GM12892 (cell line): ENCODE results near the gene ARHGAP15.

ENCODE experiments used
- POLR2A ChIP-seq: IDR thresholded peaks from 2 replicates; pipeline ENCODE4 v1.6.1; 2011; ENCODE audit warnings: low read depth, low read length, control low read depth
- POLR2AphosphoS5 ChIP-seq: IDR thresholded peaks from 2 replicates; pipeline ENCODE4 v1.6.1; 2011; ENCODE audit warnings: low read depth, low read length, control low read depth
- TAF1 ChIP-seq: IDR thresholded peaks from 2 replicates; pipeline ENCODE4 v1.6.1; 2011; ENCODE audit warnings: low read depth, mild to moderate bottlenecking, control low read depth, low read length, borderline replicate concordance

DNA sequence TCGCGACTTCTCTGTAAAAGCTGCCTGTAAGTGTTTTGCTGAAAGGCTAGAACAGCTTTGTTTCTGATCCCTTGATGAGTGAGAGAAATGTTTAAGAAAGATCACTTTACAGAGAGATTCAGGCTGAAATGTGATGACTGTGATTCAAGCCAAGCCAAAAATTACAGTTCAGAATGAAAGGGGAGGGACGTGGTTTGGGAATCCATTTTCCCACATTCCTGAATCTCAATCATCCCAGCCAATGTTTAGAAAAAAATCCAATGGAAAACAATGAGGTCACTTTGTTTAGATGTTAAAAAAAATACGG, 416.7 kb downstream of the ARHGAP15 start:
- TF ChIP-seq POLR2AphosphoS5 (no peak), POLR2A (no peak), TAF1 (no peak)
